Measurements from ENCODE around the gene ATP8B4.

ATP8B4 gene

DNA sequence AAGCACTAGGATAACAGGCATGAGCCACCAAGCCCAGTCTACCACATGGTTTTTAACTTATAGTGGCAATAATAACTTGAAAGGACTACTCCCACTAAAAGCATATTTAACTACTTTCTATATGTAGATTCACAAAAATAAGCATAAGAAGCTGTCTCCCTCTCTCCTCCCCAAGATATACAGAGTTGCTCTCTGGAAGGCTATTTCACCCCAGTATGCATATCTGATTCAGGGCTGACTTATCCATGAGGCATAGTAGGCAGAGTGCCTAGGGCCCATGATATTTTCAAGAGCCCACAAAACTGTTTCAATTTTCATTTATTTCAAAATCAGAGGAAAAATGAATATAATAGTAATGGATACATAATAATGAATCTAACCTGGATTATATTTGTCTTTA, 20.5 kb downstream of the ATP8B4 start:
- TF ChIP-seq RAD21 (IDR thresholded peaks at IDR 0.05; ENCODE audit: low read depth) (no peak), TEAD4 (IDR thresholded peaks at IDR 0.05) (no peak), CEBPB (IDR thresholded peaks at IDR 0.05) (no peak), YY1 (IDR thresholded peaks at IDR 0.05; ENCODE audit: low read depth) (no peak), EP300 (IDR thresholded peaks at IDR 0.05; ENCODE audit: borderline replicate concordance) (no peak), CREB1 (IDR thresholded peaks at IDR 0.05; ENCODE audit: low read depth) (no peak), EGR1 (IDR thresholded peaks at IDR 0.05) (no peak), REST (IDR thresholded peaks at IDR 0.05; ENCODE audit: low read depth) (no peak), FOXM1 (IDR thresholded peaks at IDR 0.05; ENCODE audit: borderline replicate concordance, low read depth) (no peak), ZBTB7A (IDR thresholded peaks at IDR 0.05; ENCODE audit: low read depth) (no peak), NFIC (IDR thresholded peaks at IDR 0.05) (no peak), MAX (IDR thresholded peaks at IDR 0.05) (no peak), TCF12 (IDR thresholded peaks at IDR 0.05; ENCODE audit: low read depth) (no peak)
- TF ChIP-seq, protein P1, sequence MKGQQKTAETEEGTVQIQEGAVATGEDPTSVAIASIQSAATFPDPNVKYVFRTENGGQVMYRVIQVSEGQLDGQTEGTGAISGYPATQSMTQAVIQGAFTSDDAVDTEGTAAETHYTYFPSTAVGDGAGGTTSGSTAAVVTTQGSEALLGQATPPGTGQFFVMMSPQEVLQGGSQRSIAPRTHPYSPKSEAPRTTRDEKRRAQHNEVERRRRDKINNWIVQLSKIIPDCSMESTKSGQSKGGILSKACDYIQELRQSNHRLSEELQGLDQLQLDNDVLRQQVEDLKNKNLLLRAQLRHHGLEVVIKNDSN (IDR thresholded peaks at IDR 0.05), result no peak

DNA sequence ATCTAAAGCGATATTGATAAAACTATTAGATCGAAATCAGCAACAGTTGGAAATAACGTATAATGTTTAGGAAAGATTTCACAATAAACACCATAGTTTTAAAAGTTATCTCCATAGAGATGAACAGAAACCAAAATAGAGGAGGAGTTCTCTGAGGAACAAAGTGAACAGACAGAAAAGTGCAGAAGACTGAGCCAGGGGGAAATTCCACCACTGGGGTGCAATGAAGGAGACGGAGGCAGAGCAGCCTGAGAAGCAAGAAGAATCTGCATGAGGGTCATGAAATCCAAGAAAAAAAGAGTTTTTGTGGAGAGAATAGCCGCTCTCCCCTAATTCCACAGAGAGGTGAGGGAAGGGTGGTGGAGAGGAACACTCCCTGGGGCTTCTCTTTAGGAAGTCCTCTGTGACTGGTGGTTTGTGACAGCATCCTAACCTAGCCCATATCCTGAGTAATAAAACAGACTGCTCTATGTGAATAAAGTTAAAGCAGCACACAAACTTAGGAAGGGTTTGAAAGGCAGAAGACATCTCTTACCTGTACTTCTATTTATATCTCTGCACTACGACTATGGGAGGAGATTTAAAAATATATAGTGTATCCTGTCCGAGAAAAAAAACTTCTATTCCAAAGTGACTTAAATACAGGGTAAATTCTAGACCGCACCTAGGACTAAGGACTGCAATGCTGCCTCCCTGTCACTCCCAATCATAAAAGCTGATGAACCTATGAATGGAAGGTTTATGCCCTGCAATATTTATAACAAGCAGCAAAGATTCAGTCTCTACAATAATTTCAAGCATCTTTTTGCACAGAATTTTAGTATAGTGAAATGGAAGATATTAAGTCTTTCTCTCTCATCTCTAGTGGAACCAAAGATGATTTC, 22.9 kb downstream of the ATP8B4 start:
- TF ChIP-seq ZBTB7A (IDR thresholded peaks at IDR 0.05; ENCODE audit: low read depth) (no peak), TEAD4 (IDR thresholded peaks at IDR 0.05) (no peak), YY1 (IDR thresholded peaks at IDR 0.05; ENCODE audit: low read depth) (no peak), CEBPB (IDR thresholded peaks at IDR 0.05) (no peak), NFIC (IDR thresholded peaks at IDR 0.05) (no peak), FOXM1 (IDR thresholded peaks at IDR 0.05; ENCODE audit: borderline replicate concordance, low read depth) (no peak)

DNA sequence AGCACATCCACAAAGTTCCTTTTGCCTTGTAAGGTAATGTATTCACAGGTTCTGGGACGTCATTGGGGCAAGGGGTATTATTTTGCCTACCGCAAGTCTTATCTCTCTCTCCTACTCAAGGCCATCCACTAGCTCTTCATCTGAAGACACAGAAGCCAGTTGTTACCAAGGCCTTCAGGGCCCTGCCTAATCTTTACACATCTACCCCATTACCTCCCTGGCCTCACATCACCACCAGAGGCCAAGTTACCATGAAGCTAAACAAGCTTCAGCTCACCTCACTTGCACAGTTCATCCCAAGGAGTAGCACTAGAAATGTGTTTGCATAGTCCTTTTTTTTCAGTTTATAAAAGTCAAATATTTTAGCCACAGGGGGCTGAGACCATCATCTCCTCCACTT, 34.1 kb downstream of the ATP8B4 start:
- no peak for TF ChIP-seq TEAD4 (IDR thresholded peaks at IDR 0.05)
- no peak for TF ChIP-seq EP300 (IDR thresholded peaks at IDR 0.05; ENCODE audit: borderline replicate concordance)
- TF ChIP-seq, protein P1 (IDR thresholded peaks at IDR 0.05), result no peak
- no peak for TF ChIP-seq RAD21 (IDR thresholded peaks at IDR 0.05; ENCODE audit: low read depth)
- TF ChIP-seq NFIC (IDR thresholded peaks at IDR 0.05), result no peak
- no peak for TF ChIP-seq TAF1 (IDR thresholded peaks at IDR 0.05; ENCODE audit: low read depth)
- TF ChIP-seq YY1 (IDR thresholded peaks at IDR 0.05; ENCODE audit: low read depth), result no peak
- no peak for TF ChIP-seq ZBTB7A (IDR thresholded peaks at IDR 0.05; ENCODE audit: low read depth)
- no peak for TF ChIP-seq TCF12 (IDR thresholded peaks at IDR 0.05; ENCODE audit: low read depth)
- TF ChIP-seq FOXM1 (IDR thresholded peaks at IDR 0.05; ENCODE audit: borderline replicate concordance, low read depth), result no peak
- TF ChIP-seq CEBPB (IDR thresholded peaks at IDR 0.05), result no peak
- TF ChIP-seq EGR1 (IDR thresholded peaks at IDR 0.05), result no peak
- TF ChIP-seq CREB1 (IDR thresholded peaks at IDR 0.05; ENCODE audit: low read depth), result no peak
- no peak for TF ChIP-seq MAX (IDR thresholded peaks at IDR 0.05)
- TF ChIP-seq REST (IDR thresholded peaks at IDR 0.05; ENCODE audit: low read depth), result no peak

DNA sequence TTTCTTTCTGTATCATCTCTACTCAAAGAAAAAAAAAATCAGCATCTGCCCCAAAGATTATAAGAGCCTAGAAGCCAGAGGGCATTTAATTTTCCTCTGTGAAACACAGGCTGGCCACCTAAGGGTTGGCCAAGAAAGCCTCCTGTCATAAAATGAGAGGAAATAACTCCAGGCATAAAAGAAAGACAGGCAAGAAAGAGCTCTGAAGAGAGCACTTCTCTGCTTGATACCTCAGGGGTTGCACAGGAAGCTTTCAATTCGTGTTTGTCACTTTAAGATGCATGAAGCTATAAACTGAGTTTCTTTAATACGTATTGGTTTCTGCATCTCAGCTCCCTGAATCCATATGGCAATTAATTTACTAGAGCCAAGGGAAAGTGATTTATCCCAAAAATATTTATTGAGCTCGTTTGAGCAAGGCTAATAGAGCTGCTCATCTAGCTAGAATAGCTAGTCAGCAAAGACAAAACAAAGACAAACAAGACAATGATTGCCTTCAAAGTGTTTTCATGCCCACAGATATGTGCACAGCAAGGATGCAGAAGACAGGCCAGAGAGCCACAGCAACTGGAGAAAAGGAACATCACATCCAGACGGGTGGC, 35.5 kb downstream of the ATP8B4 start:
- TF ChIP-seq TAF1 (IDR thresholded peaks at IDR 0.05; ENCODE audit: low read depth) (no peak), EP300 (IDR thresholded peaks at IDR 0.05; ENCODE audit: borderline replicate concordance) (no peak), MAX (IDR thresholded peaks at IDR 0.05) (no peak), ZBTB7A (IDR thresholded peaks at IDR 0.05; ENCODE audit: low read depth) (no peak), CREB1 (IDR thresholded peaks at IDR 0.05; ENCODE audit: low read depth) (no peak), TEAD4 (IDR thresholded peaks at IDR 0.05) (no peak), CEBPB (IDR thresholded peaks at IDR 0.05) (no peak), REST (IDR thresholded peaks at IDR 0.05; ENCODE audit: low read depth) (no peak), RAD21 (IDR thresholded peaks at IDR 0.05; ENCODE audit: low read depth) (no peak), YY1 (IDR thresholded peaks at IDR 0.05; ENCODE audit: low read depth) (no peak), NFIC (IDR thresholded peaks at IDR 0.05) (no peak), EGR1 (IDR thresholded peaks at IDR 0.05) (no peak), TCF12 (IDR thresholded peaks at IDR 0.05; ENCODE audit: low read depth) (no peak), FOXM1 (IDR thresholded peaks at IDR 0.05; ENCODE audit: borderline replicate concordance, low read depth) (no peak)
- TF ChIP-seq, protein P1 (IDR thresholded peaks at IDR 0.05), result no peak

All from Ishikawa (cell line).